H9 (cell line): ENCODE data around the gene ZNF217. TPM values are rescaled to one million over a fixed set of nuclear protein-coding genes. Genes with fewer than 3 reads are reported as not detected.

Experiments used
- DNase-seq: peaks from one replicate; pipeline ENCODE4 v3.0.0-alpha.2; 2017
- H2AFZ ChIP-seq: one replicate; pipeline ENCODE4 v1.6.1; 2013; ENCODE audit warnings: mild to moderate bottlenecking, low read length, control low read depth, moderate library complexity
- H2AK5ac ChIP-seq: 2 replicates; pipeline ENCODE4 v1.6.1; 2013; ENCODE audit warnings: low read length, control low read depth, mixed read lengths; ENCODE audit not compliant: insufficient read length
- H2BK120ac ChIP-seq: one replicate; pipeline ENCODE4 v1.6.1; 2013; ENCODE audit warnings: low read depth, mild to moderate bottlenecking, low read length, control low read depth, inconsistent platforms; ENCODE audit not compliant: poor library complexity, severe bottlenecking
- H2BK12ac ChIP-seq: 2 replicates; pipeline ENCODE4 v1.6.1; 2013; ENCODE audit warnings: low read length, control low read depth, mixed read lengths, low read depth; ENCODE audit not compliant: insufficient read length
- H2BK15ac ChIP-seq: 2 replicates; pipeline ENCODE4 v1.6.1; 2013; ENCODE audit warnings: low read depth, low read length, control low read depth
- H2BK20ac ChIP-seq: one replicate; pipeline ENCODE4 v1.6.1; 2013; ENCODE audit warnings: low read depth, mild to moderate bottlenecking, low read length, control low read depth, inconsistent platforms; ENCODE audit not compliant: poor library complexity, severe bottlenecking
- H2BK5ac ChIP-seq: 2 replicates; pipeline ENCODE4 v1.6.1; 2013; ENCODE audit warnings: low read length, control low read depth, mixed read lengths; ENCODE audit not compliant: insufficient read length
- H3K14ac ChIP-seq: 2 replicates; pipeline ENCODE4 v1.6.1; 2013; ENCODE audit warnings: low read length, control low read depth; ENCODE audit not compliant: insufficient read depth
- H3K18ac ChIP-seq: 2 replicates; pipeline ENCODE4 v1.6.1; 2013; ENCODE audit warnings: low read depth, mild to moderate bottlenecking, mixed read lengths, low read length, control low read depth; ENCODE audit not compliant: insufficient read length
- H3K23ac ChIP-seq: 2 replicates; pipeline ENCODE4 v1.6.1; 2013; ENCODE audit warnings: low read length, control low read depth, mixed read lengths, low read depth; ENCODE audit not compliant: insufficient read length
- H3K23me2 ChIP-seq: 2 replicates; pipeline ENCODE4 v1.6.1; 2013; ENCODE audit warnings: low read depth, mild to moderate bottlenecking, mixed read lengths, low read length, control low read depth; ENCODE audit not compliant: insufficient read length, poor library complexity, severe bottlenecking
- H3K27ac ChIP-seq: 2 replicates; pipeline ENCODE4 v1.5.1; 2013; ENCODE audit warnings: low read length, control low read depth, mixed read lengths, low read depth; ENCODE audit not compliant: insufficient read length
- H3K27me3 ChIP-seq: 2 replicates; pipeline ENCODE4 v1.6.1; 2013; ENCODE audit warnings: low read length, control low read depth, inconsistent platforms; ENCODE audit not compliant: insufficient read depth
- H3K4ac ChIP-seq: 2 replicates; pipeline ENCODE4 v1.6.1; 2013; ENCODE audit warnings: low read depth, mild to moderate bottlenecking, control low read depth, inconsistent platforms, low read length, moderate library complexity
- H3K4me1 ChIP-seq: 2 replicates; pipeline ENCODE4 v1.6.1; 2013; ENCODE audit warnings: low read length, control low read depth, inconsistent platforms; ENCODE audit not compliant: insufficient read depth
- H3K4me2 ChIP-seq: 2 replicates; pipeline ENCODE4 v1.6.1; 2013; ENCODE audit warnings: low read length, control low read depth, mixed read lengths; ENCODE audit not compliant: insufficient read length, insufficient read depth
- H3K56ac ChIP-seq: 2 replicates; pipeline ENCODE4 v1.6.1; 2013; ENCODE audit warnings: low read depth, mild to moderate bottlenecking, mixed read lengths, low read length, control low read depth; ENCODE audit not compliant: insufficient read length
- H3K79me1 ChIP-seq: 2 replicates; pipeline ENCODE4 v1.6.1; 2013; ENCODE audit warnings: low read depth, mild to moderate bottlenecking, moderate library complexity, low read length, control low read depth, inconsistent platforms; ENCODE audit not compliant: insufficient read depth, poor library complexity, severe bottlenecking
- H3K79me2 ChIP-seq: 2 replicates; pipeline ENCODE4 v1.6.1; 2013; ENCODE audit warnings: low read length, control low read depth, inconsistent platforms; ENCODE audit not compliant: insufficient read depth
- H3K9ac ChIP-seq: 2 replicates; pipeline ENCODE4 v1.6.1; 2013; ENCODE audit warnings: low read length, control low read depth, mixed read lengths; ENCODE audit not compliant: insufficient read length; ENCODE audit errors: extremely low read depth
- H3K9me3 ChIP-seq: one replicate; pipeline ENCODE4 v1.6.1; 2013; ENCODE audit warnings: low read depth, low read length, inconsistent platforms; ENCODE audit not compliant: control insufficient read depth
- H3T11ph ChIP-seq: one replicate; pipeline ENCODE4 v1.6.1; 2013; ENCODE audit warnings: mild to moderate bottlenecking, low read length, control low read depth, inconsistent platforms
- H4K20me1 ChIP-seq: one replicate; pipeline ENCODE4 v1.6.1; 2013; ENCODE audit not compliant: control insufficient read depth, insufficient read length, insufficient read depth
- H4K5ac ChIP-seq: 2 replicates; pipeline ENCODE4 v1.6.1; 2013; ENCODE audit warnings: low read depth, mild to moderate bottlenecking, mixed read lengths, low read length, control low read depth; ENCODE audit not compliant: insufficient read length
- H4K8ac ChIP-seq: replicated peaks from 2 replicates; pipeline ENCODE4 v1.6.1; 2013; ENCODE audit warnings: low read length, control low read depth, mixed read lengths, low read depth; ENCODE audit not compliant: insufficient read length
- H4K91ac ChIP-seq: 2 replicates; pipeline ENCODE4 v1.6.1; 2013; ENCODE audit warnings: low read depth, mild to moderate bottlenecking, moderate library complexity, mixed read lengths, low read length, control low read depth; ENCODE audit not compliant: insufficient read length
- H3K27ac Mint-ChIP-seq, 3 experiments: 2 replicates in 2 of 3; 3 replicates in 1 of 3; pipeline ENCODE4 v1.8.0; 2020 to 2021; ENCODE audit warnings: mixed read lengths in 3 of 3, mild to moderate bottlenecking in 1 of 3, moderate library complexity in 1 of 3
- H3K27me3 Mint-ChIP-seq: 2 replicates; pipeline ENCODE4 v1.8.0; 2021; ENCODE audit warnings: low read depth, mild to moderate bottlenecking, moderate library complexity, mixed read lengths
- H3K36me3 Mint-ChIP-seq, 3 experiments: 2 replicates in 2 of 3; 3 replicates in 1 of 3; pipeline ENCODE4 v1.8.0; 2020 to 2021; ENCODE audit warnings: low read depth in 3 of 3, mixed read lengths in 3 of 3; ENCODE audit not compliant: insufficient read depth in 1 of 3
- H3K4me1 Mint-ChIP-seq, 2 experiments: 2 replicates each; pipeline ENCODE4 v1.8.0; 2020; ENCODE audit warnings: mixed read lengths in 2 of 2
- H3K4me3 Mint-ChIP-seq, 2 experiments: 2 replicates in 1 of 2; 3 replicates in 1 of 2; pipeline ENCODE4 v1.8.0; 2020 to 2021; ENCODE audit warnings: mild to moderate bottlenecking in 2 of 2, mixed read lengths in 2 of 2, moderate library complexity in 1 of 2
- H3K9me3 Mint-ChIP-seq, 2 experiments: 2 replicates in 1 of 2; 3 replicates in 1 of 2; pipeline ENCODE4 v1.8.0; 2020; ENCODE audit warnings: mild to moderate bottlenecking in 2 of 2, mixed read lengths in 2 of 2, moderate library complexity in 1 of 2
- CTCF ChIP-seq: fragments of 200-600 bp; sonication (generic); conservative IDR thresholded peaks from 3 replicates; pipeline ENCODE4 v1.8.0; 2021; ENCODE audit warnings: antibody characterized with exemption, mild to moderate bottlenecking
- WGBS: extraction: QIAGEN DNeasy Blood & Tissue Kit; methylation state at CpG from one replicate; pipeline ENCODE4 v1.1.7; 2013; ENCODE audit warnings: missing lambda C conversion rate, low lambda C conversion rate, mixed read lengths; ENCODE audit not compliant: insufficient read length; ENCODE audit errors: extremely low coverage; 5-methylcytosine and 5-hydroxymethylcytosine counted together
- total RNA-seq: library from RNA; stranded (reverse); gene quantifications from 2 replicates; pipeline ENCODE4 v1.2.1, GENCODE V29; 2021

Gene ZNF217
- total RNA-seq, 1 experiment from 2014 or later, result 82.8 TPM

GRCh38 chr20:53595018-53595378 lies 1.4 kb upstream of the ZNF217 start:
- Histone ChIP-seq H3K9ac (no peak overlapping the region), H2BK12ac (no peak overlapping the region), H3K14ac (no peak overlapping the region), H3K79me1 (no peaks in the 10 kb centered on the region), H2BK15ac (no peak overlapping the region), H4K91ac (no peak overlapping the region), H3K4me1 (peaks cover 11% of the 10 kb centered on the region; the same call in 1 of the 2 replicates), H3K79me2 (peaks cover 9% of the 10 kb centered on the region; the same call in 1 of the 2 replicates), H3K23me2 (peaks cover 3% of the 10 kb centered on the region), H4K8ac (no peak overlapping the region), H2AK5ac (no peak overlapping the region), H3K9me3 (no peaks in the 10 kb centered on the region), H4K5ac (no peak overlapping the region), H3K56ac (no peak overlapping the region), H2AFZ (no peak overlapping the region), H2BK120ac (no peak overlapping the region), H3T11ph (no peak overlapping the region), H3K4me2 (peak overlapping the region; percentile 49), H3K4ac (no peak overlapping the region), H3K18ac (no peak overlapping the region), H3K27me3 (no peaks in the 10 kb centered on the region), H3K23ac (no peak overlapping the region), H3K27ac (no peak overlapping the region), H4K20me1 (no peaks in the 10 kb centered on the region), H2BK20ac (no peak overlapping the region), H2BK5ac (no peak overlapping the region)
- Mint-ChIP-seq H3K27ac (peak overlapping the region; percentile 83 to 95 (median 94)), H3K4me1 (peaks cover 62 to 67% of the 10 kb centered on the region in 2 experiments), H3K27me3 (no peaks in the 10 kb centered on the region), H3K9me3 (no peaks in the 10 kb centered on the region; a peak in 1 of 5 replicates), H3K4me3 (peak overlapping the region; percentile 70 to 80), H3K36me3 (no peaks in the 10 kb centered on the region)
- no peak for DNase-seq
- no CpG with 5 or more reads among the region's 7 CpGs for WGBS
- TF ChIP-seq CTCF, result no peak
